Measurements from ENCODE around the gene NTRK3. TPM values are rescaled to one million over a fixed set of nuclear protein-coding genes. Genes with fewer than 3 reads are reported as not detected.

The NTRK3 gene
- total and polyA plus RNA-seq, 4 donors = 0.21 to 2.9 (median 0.32) TPM

- H3K9me3 ChIP-seq (ENCODE audit: control insufficient read depth in 4 of 4, low read length in 3 of 4) = no peaks in the 10 kb centered on the region
- no peak for DNase-seq (ENCODE audit: low spot score)
- H3K27me3 ChIP-seq (ENCODE audit: control insufficient read depth in 4 of 4, insufficient read depth in 4 of 4, low read length in 3 of 4) = peaks cover 0 to 2% (median 0%) of the 10 kb centered on the region in 4 donors
- H3K9ac ChIP-seq (ENCODE audit: low read depth in 1 of 2, low read length in 2 of 2) = no peak overlapping the region
- no peaks in the 10 kb centered on the region for H3K36me3 ChIP-seq (ENCODE audit: control insufficient read depth in 4 of 4, insufficient read depth in 3 of 4, low read depth in 1 of 4, low read length in 3 of 4)
- no peaks in the 10 kb centered on the region for H3K4me1 ChIP-seq (ENCODE audit: control insufficient read depth in 4 of 4, insufficient read depth in 4 of 4, low read length in 3 of 4)
- no peak overlapping the region for H3K4me3 ChIP-seq (ENCODE audit: low read depth in 1 of 3, low read length in 3 of 3)
- no peak overlapping the region for H3K27ac ChIP-seq (ENCODE audit: low read depth in 1 of 2, low read length in 2 of 2)
- WGBS = 47% methylated on average over 9 of the region's 9 CpGs
- TF ChIP-seq ZBTB33 (IDR thresholded peaks at IDR 0.05) = no peak
- TF ChIP-seq SP1 (IDR thresholded peaks at IDR 0.05) = no peak
- no peak for TF ChIP-seq RXRA (IDR thresholded peaks at IDR 0.05)
- TF ChIP-seq NR2F2 (IDR thresholded peaks at IDR 0.05) = no peak
- TF ChIP-seq HNF4A (conservative IDR thresholded peaks at IDR 0.05) = no peak
- no peak for TF ChIP-seq REST (IDR thresholded peaks at IDR 0.05)
- no peak for TF ChIP-seq MAX (IDR thresholded peaks at IDR 0.05)
- TF ChIP-seq GABPA (IDR thresholded peaks at IDR 0.05 in 1 of 2, conservative IDR thresholded peaks at IDR 0.05 in 1 of 2) = no peak
- no peak for TF ChIP-seq EGR1 (IDR thresholded peaks at IDR 0.05; ENCODE audit: low read depth in 2 of 2)
Measured at GRCh38 chr15:88218557-88219221, 37.9 kb downstream of the NTRK3 start.

GRCh38 chr15:88215066-88215648, 41.4 kb downstream of the NTRK3 start:
- no peaks in the 10 kb centered on the region for H3K27me3 ChIP-seq (ENCODE audit: control insufficient read depth in 4 of 4, insufficient read depth in 4 of 4, low read length in 3 of 4)
- no peaks in the 10 kb centered on the region for H3K9me3 ChIP-seq (ENCODE audit: control insufficient read depth in 4 of 4, low read length in 3 of 4)
- no peak for DNase-seq (ENCODE audit: low spot score)
- H3K36me3 ChIP-seq (ENCODE audit: control insufficient read depth in 4 of 4, insufficient read depth in 3 of 4, low read depth in 1 of 4, low read length in 3 of 4) = no peaks in the 10 kb centered on the region
- H3K4me1 ChIP-seq (ENCODE audit: control insufficient read depth in 4 of 4, insufficient read depth in 4 of 4, low read length in 3 of 4) = no peaks in the 10 kb centered on the region
- 66% methylated on average over 16 of the region's 16 CpGs for WGBS
- TF ChIP-seq REST (IDR thresholded peaks at IDR 0.05) (no peak), EGR1 (IDR thresholded peaks at IDR 0.05; ENCODE audit: low read depth in 2 of 2) (no peak), GABPA (IDR thresholded peaks at IDR 0.05 in 1 of 2, conservative IDR thresholded peaks at IDR 0.05 in 1 of 2) (no peak), FOXA2 (IDR thresholded peaks at IDR 0.05) (no peak), HNF4G (IDR thresholded peaks at IDR 0.05) (no peak), SP1 (IDR thresholded peaks at IDR 0.05) (no peak), NR2F2 (IDR thresholded peaks at IDR 0.05) (no peak), YY1 (IDR thresholded peaks at IDR 0.05) (no peak), ZBTB33 (IDR thresholded peaks at IDR 0.05) (no peak), HNF4A (conservative IDR thresholded peaks at IDR 0.05) (no peak), FOXA1 (IDR thresholded peaks at IDR 0.05) (no peak)
- no peak overlapping the region for H3K9ac ChIP-seq (ENCODE audit: low read depth in 1 of 2, low read length in 2 of 2)
- H3K4me3 ChIP-seq (ENCODE audit: low read depth in 1 of 3, low read length in 3 of 3) = no peak overlapping the region
- H3K27ac ChIP-seq (ENCODE audit: low read depth in 1 of 2, low read length in 2 of 2) = no peak overlapping the region
